Measurements from ENCODE around the gene BTBD2. TPM values are rescaled to one million over a fixed set of nuclear protein-coding genes. Genes with fewer than 3 reads are reported as not detected.

Gene BTBD2
- total RNA-seq, 1 donor, result 46.6 TPM

- no peak overlapping the region for H3K4me3 ChIP-seq (ENCODE audit: low read depth, low read length)
- DNase-seq (ENCODE audit: low read depth), result no peak
- TF ChIP-seq CTCF (IDR thresholded peaks at IDR 0.05; ENCODE audit: insufficient read depth, low read depth, low read length), result no peak
Observed at GRCh38 chr19:1987197-1988187, 28.0 kb downstream of the BTBD2 start.

- no peak for DNase-seq (ENCODE audit: low read depth)
- no peak overlapping the region for H3K4me3 ChIP-seq (ENCODE audit: low read depth, low read length)
- TF ChIP-seq CTCF (IDR thresholded peaks at IDR 0.05; ENCODE audit: insufficient read depth, low read depth, low read length), result no peak
Observed at GRCh38 chr19:1986357-1987162, 29.0 kb downstream of the BTBD2 start.

GRCh38 chr19:1985588-1986356 is 29.7 kb downstream of the BTBD2 start:
- TF ChIP-seq CTCF (IDR thresholded peaks at IDR 0.05; ENCODE audit: insufficient read depth, low read depth, low read length), result no peak
- DNase-seq (ENCODE audit: low read depth), result no peak

GRCh38 chr19:1984357-1984756 is 31.2 kb downstream of the BTBD2 start:
- no peak for DNase-seq (ENCODE audit: low read depth)
- H3K4me3 ChIP-seq (ENCODE audit: low read depth, low read length), result no peak overlapping the region
- TF ChIP-seq CTCF (IDR thresholded peaks at IDR 0.05; ENCODE audit: insufficient read depth, low read depth, low read length), result no peak

More at GRCh38 chr19:1985588-1986356, 29.7 kb downstream of the BTBD2 start:
- H3K4me3 ChIP-seq (ENCODE audit: low read depth, low read length), result no peak overlapping the region

GRCh38 chr19:1981253-1981652 is 34.3 kb downstream of the BTBD2 start:
- H3K4me3 ChIP-seq (ENCODE audit: low read depth, low read length), result no peak overlapping the region
- no peak for DNase-seq (ENCODE audit: low read depth)
- no peak for TF ChIP-seq CTCF (IDR thresholded peaks at IDR 0.05; ENCODE audit: insufficient read depth, low read depth, low read length)

- no peak overlapping the region for H3K4me3 ChIP-seq (ENCODE audit: low read depth, low read length)
- no peak for DNase-seq (ENCODE audit: low read depth)
- TF ChIP-seq CTCF (IDR thresholded peaks at IDR 0.05; ENCODE audit: insufficient read depth, low read depth, low read length), result no peak
Observed at GRCh38 chr19:1980809-1981181, 34.7 kb downstream of the BTBD2 start.
